ENCODE data around the gene SCN4B. TPM values are rescaled to one million over a fixed set of nuclear protein-coding genes. Genes with fewer than 3 reads are reported as not detected.

Gene SCN4B
- total and polyA plus RNA-seq, 2 of the 8 experiments (the other 6 are each of a cell fraction or from before 2014, with no cell fraction given), result 2.8 to 4.9 TPM

DNA sequence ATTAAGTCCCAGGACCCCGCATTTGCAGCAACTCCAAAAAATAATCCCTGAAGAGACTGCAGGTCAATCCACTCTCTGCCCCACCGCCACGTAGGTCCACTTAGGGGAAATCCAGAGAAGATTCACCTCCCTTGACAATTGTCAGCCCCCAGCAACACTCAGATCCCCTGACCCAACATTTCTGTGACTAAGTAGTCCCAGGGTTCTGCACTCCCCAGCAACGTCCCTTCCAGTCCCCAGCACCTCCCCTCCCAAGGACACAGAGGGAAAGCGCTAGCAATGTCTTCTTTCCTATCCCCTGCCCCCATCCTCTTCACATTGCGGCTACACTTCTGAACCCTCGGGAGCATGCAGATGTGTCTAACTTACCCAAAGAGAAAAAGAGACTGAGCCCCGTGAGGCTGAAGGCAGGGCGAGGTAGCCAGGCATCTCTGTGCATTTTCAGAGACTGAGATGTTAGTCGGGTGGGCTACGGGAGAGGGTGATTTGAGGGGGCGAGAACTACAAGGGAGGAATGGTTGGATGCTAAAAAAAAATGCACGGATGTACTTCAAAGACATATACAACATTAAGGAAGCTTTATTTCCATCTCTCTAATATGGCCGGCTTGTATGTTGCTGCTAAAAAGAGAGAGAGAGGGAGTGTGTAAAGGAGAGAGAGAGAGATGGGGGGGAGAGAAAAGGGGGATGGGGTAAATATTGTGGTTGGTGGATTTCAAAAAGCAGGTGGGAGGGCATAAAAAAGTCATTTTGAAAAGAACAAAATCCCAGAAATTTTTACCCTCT is 23.6 kb upstream of the SCN4B start, which contains the start of gene SCN2B:
Gene SCN2B, minus strand, starts transcription at position 647 of the 785 bp plus-strand sequence. Its CDS starts 208 bp downstream, at position 439.
- Histone ChIP-seq H3K4me1 (replicated peaks in 1 of 4; ENCODE audit: control insufficient read depth in 3 of 4, insufficient read depth in 4 of 4, low read length in 3 of 4) (peaks cover 7 to 31% (median 20%) of the 10 kb centered on the region in 4 experiments), H3K27me3 (replicated peaks in 1 of 4; ENCODE audit: control insufficient read depth in 3 of 4, extremely low read depth in 1 of 4, insufficient read depth in 3 of 4, low read length in 3 of 4) (peaks cover 3 to 45% (median 40%) of the 10 kb centered on the region in 4 experiments), H3K14ac (ENCODE audit: insufficient read length) (no peak within 1 kb of the TSS), H3K36me3 (ENCODE audit: control insufficient read depth in 2 of 4, insufficient read depth in 4 of 4, low read length in 3 of 4) (no peaks in the 10 kb centered on the region), H3K79me1 (ENCODE audit: low read depth, low read length) (no peaks in the 10 kb centered on the region), H3K18ac (ENCODE audit: extremely low read depth, low read length) (peak within 1 kb of the TSS; percentile 33; the same call in 1 of the 2 replicates), H2BK15ac (ENCODE audit: low read length) (peak within 1 kb of the TSS; percentile 90), H2BK12ac (ENCODE audit: low read depth, low read length) (peak within 1 kb of the TSS; percentile 86; the same call in 1 of the 2 replicates), H4K5ac (ENCODE audit: insufficient read length, low read depth, low read length) (no peak within 1 kb of the TSS), H2BK20ac (ENCODE audit: low read length) (0 out of 2 replicates have a peak within 1 kb of the TSS, but pooled peaks have one; percentile 23), H3K56ac (replicated peaks; ENCODE audit: insufficient read length, low read depth, low read length) (no peak within 1 kb of the TSS), H4K91ac (replicated peaks; ENCODE audit: insufficient read length, low read length) (peak within 1 kb of the TSS; percentile 49), H2BK5ac (ENCODE audit: low read depth, low read length) (peak within 1 kb of the TSS; percentile 60; the same call in 1 of the 2 replicates), H4K8ac (ENCODE audit: extremely low read depth, insufficient read depth, low read length) (0 out of 2 replicates have a peak within 1 kb of the TSS, but pooled peaks have one; percentile 60), H3K27ac (ENCODE audit: low read depth, low read length) (no peak within 1 kb of the TSS), H3K4me3 (ENCODE audit: extremely low read depth in 1 of 4, insufficient read depth in 2 of 4, low read depth in 3 of 4, low read length in 4 of 4) (peak within 1 kb of the TSS; percentile 64 to 74 (median 72)), H2AFZ (ENCODE audit: low read length) (peak within 1 kb of the TSS; percentile 73), H3K9me3 (ENCODE audit: insufficient read depth in 2 of 2, low read depth in 1 of 2, low read length in 1 of 2) (no peaks in the 10 kb centered on the region), H2BK120ac (replicated peaks; ENCODE audit: low read depth, low read length) (no peak within 1 kb of the TSS), H3K9ac (replicated peaks in 1 of 4; ENCODE audit: extremely low read depth in 1 of 4, low read depth in 3 of 4, low read length in 3 of 4) (no peak within 1 kb of the TSS), H3K23me2 (ENCODE audit: low read depth, low read length) (peaks cover 11% of the 10 kb centered on the region), H3K4ac (replicated peaks; ENCODE audit: insufficient read length, low read depth, low read length) (peak within 1 kb of the TSS; percentile 14), H3K23ac (ENCODE audit: insufficient read length) (no peak within 1 kb of the TSS), H3K79me2 (ENCODE audit: control insufficient read depth in 1 of 2, insufficient read depth in 2 of 2, low read length in 2 of 2) (no peaks in the 10 kb centered on the region), H3K4me2 (ENCODE audit: insufficient read depth in 1 of 2, low read depth in 2 of 2, low read length in 2 of 2) (peak within 1 kb of the TSS; percentile 76 to 94), H4K20me1 (replicated peaks in 1 of 2; ENCODE audit: control insufficient read depth in 1 of 2, insufficient read depth in 2 of 2, low read length in 2 of 2) (no peaks in the 10 kb centered on the region), H2AK5ac (ENCODE audit: low read depth, low read length) (peak within 1 kb of the TSS; percentile 65; the same call in 1 of the 2 replicates)
- ChIA-PET POLR2A (ENCODE audit: partially characterized antibody) (interaction anchor here (1.2 kb wide), 1 partner anchor 27 kb away, joined by 3 read pairs; no protein-coding TSS in a partner anchor), CTCF (ENCODE audit: partially characterized antibody) (interaction anchor here (0.6 to 2.3 kb wide), 4 partner anchors 20 to 213 kb away, joined by 4 to 15 read pairs (median 4); no protein-coding TSS in a partner anchor)
- WGBS, 2 experiments (ENCODE audit: extremely low coverage in 1 of 2, insufficient coverage in 1 of 2, insufficient read length in 1 of 2, insufficient replicate concordance in 2 of 2, low coverage in 1 of 2, low lambda C conversion rate in 2 of 2, missing lambda C conversion rate in 1 of 2), result 8% methylated on average over 14 of the region's 14 CpGs; no CpG with 5 or more reads in 1 of the 2 experiments
- no peak for FAIRE-seq
- DNase-seq (ENCODE audit: low read depth in 1 of 2, low spot score in 2 of 2), result peak in 1 of 2 experiments; percentile 64
- TF ChIP-seq CTBP2 (IDR thresholded peaks at IDR 0.05; ENCODE audit: borderline replicate concordance, insufficient read depth, insufficient read length, low read length) (peak; percentile 94), KDM1A (IDR thresholded peaks at IDR 0.05; ENCODE audit: borderline replicate concordance, low read length) (0 out of 2 replicates have a peak, but pooled peaks have one; percentile 53), FOSL1 (IDR thresholded peaks at IDR 0.05; ENCODE audit: insufficient read depth, low read depth, low read length) (no peak), GTF2F1 (IDR thresholded peaks at IDR 0.05; ENCODE audit: borderline replicate concordance, low read depth, low read length) (no peak), PHF8 (conservative IDR thresholded peaks at IDR 0.05; ENCODE audit: low read depth, low read length) (no peak), POLR2A (IDR thresholded peaks at IDR 0.05; ENCODE audit: control extremely low read depth in 1 of 2, low read depth in 2 of 2, low read length in 2 of 2) (no peak), BACH1 (IDR thresholded peaks at IDR 0.05; ENCODE audit: low read length) (no peak), SIN3A (conservative IDR thresholded peaks at IDR 0.05 in 1 of 2, IDR thresholded peaks at IDR 0.05 in 1 of 2; ENCODE audit: low read depth in 1 of 2, low read length in 2 of 2) (0 out of 4 replicates have a peak, but pooled peaks of 1 of the 2 experiments have one; percentile 62), TCF12 (IDR thresholded peaks at IDR 0.05; ENCODE audit: low read depth, low read length) (no peak), KDM5A (IDR thresholded peaks at IDR 0.05; ENCODE audit: low read length) (no peak)
- TF ChIP-seq, protein P1, sequence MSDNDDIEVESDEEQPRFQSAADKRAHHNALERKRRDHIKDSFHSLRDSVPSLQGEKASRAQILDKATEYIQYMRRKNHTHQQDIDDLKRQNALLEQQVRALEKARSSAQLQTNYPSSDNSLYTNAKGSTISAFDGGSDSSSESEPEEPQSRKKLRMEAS (IDR thresholded peaks at IDR 0.05), result no peak

Data from H1 (cell line).